Activated T-cell treated with anti-CD3 and anti-CD28 coated beads for 48 hours (primary cell): Measurements from ENCODE around the gene LRRC47.

Experiments used
- DNase-seq: peaks from one replicate; pipeline ENCODE4 v3.0.0-alpha.2; 2020; ENCODE audit warnings: low read depth

The LRRC47 gene

GRCh38 chr1:3796215-3797061, at the start of gene LRRC47:
Gene LRRC47 (minus strand): TSS chr1:3796498. CDS start chr1:3796476, 22 bp downstream.
- DNase-seq, result peak; percentile 93

GRCh38 chr1:3842912-3843311, 46.6 kb upstream of the LRRC47 start:
- no peak for DNase-seq

DNA sequence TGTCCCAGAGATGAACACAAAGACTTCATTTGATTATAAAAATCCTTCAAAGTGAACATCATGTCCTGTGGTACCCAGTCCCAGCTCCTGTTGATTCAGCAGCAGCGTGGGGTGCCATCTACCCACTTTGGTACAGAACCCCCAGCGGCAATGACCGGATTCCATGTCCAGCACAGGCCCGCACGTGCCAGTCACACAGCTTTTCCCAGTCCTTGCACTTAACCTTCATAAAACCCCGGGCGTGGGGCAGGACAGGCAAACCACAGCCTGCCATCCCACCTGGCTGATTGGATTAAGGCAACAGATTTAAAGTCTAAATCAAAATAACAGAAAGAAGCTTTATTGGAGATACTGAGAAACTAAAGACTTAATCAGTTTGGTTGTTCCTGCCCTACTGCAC, 45.2 kb upstream of the LRRC47 start:
- DNase-seq, result no peak

DNA sequence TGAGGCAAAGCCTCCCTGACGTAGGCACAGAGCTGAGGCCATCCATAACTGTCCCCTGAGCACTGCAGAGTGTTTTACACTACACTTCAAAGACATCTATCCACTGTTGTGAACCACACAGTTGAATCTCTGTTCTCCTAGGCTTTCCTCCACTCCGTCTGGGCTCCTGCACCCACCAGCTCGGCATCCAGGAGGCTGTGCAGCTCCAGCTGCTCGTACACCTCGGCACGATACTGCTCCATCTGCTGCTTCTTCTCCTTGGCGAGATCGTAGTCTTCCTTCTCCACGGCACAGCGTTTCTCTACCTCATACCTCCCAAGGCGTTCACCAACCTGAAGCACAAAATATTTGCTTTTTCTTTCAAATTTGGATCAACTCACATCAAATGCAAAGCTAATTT, 42.5 kb upstream of the LRRC47 start:
- DNase-seq, result no peak

DNA sequence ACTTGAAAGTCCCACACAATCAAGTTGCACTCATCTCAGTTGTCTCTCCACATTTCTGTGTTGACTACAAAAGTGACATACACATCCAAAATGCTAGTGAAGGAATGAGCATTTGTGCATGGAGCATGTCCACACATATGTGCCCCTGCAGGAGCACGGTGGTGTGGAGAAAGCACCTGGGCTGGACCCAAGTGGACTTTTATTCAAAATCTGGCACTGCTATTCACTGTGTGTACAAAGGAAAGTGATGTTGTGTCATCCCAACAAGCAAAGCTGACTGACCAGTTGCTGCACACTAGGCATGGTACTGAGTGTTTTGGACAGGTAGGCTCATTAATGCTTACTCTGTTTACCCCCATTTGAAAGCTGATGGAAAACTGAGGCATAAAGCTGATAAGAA, 41.4 kb upstream of the LRRC47 start:
- DNase-seq, result no peak

- DNase-seq, result no peak
Measured at GRCh38 chr1:3837200-3837599, 40.9 kb upstream of the LRRC47 start.

DNA sequence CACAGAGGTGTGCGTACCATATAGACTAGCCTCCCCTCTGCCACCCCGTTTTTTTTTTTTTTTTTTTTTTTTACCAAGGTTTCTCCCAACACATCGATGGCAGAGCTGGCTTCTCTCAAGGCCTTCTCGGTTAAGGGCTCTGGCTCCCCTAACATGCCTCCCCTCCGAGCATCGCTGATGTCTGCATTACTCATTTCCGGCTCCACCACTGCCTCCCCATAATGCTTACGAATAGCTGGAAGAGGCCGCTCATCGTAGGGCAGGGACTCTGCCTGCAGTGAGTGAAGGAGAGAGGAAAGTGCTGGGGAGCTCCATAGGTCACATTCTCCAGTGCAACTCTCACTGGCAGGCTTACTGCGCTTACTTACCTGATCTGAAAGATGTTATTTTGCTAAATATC, 40.1 kb upstream of the LRRC47 start:
- DNase-seq, result no peak

DNA sequence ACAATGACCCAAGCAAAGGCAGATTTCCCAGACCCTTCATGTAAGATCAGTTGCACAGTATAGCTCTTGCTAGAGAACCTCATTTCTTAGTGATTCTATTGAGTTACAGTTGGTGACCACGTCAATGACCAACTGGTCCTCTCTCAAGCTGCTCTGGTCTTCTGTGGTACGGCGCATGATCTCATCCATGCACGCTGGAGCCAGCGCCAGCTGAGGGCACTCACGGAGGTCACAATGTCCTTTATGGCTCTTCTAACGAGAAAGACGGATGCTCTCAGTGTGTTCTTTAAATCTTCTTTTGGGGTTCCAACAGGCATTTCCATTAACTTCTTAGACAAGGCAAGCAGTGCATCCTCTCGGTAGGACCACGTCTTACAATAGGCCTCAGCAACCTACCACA, 38.4 kb upstream of the LRRC47 start:
- no peak for DNase-seq

GRCh38 chr1:3831689-3832088, 35.4 kb upstream of the LRRC47 start:
- no peak for DNase-seq

DNA sequence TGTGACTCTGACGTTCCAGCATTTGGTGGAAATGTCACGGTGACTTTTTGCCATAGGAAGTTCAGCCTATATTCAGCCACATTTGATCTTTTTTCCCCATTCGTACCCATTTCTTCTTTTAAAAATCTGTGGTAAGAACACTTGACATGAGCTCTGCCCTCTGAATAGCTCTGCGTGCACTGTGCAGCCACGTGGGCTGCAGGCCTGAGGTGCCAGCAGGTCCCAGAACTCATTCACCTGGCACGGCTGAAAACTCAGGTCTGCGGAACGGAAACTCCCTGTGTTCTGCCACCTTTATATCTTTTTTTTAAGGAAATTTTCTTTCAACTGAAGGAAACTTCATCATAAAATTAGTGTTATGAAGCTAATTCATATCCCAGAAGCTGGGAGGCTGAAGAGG, 32.1 kb upstream of the LRRC47 start:
- no peak for DNase-seq

DNA sequence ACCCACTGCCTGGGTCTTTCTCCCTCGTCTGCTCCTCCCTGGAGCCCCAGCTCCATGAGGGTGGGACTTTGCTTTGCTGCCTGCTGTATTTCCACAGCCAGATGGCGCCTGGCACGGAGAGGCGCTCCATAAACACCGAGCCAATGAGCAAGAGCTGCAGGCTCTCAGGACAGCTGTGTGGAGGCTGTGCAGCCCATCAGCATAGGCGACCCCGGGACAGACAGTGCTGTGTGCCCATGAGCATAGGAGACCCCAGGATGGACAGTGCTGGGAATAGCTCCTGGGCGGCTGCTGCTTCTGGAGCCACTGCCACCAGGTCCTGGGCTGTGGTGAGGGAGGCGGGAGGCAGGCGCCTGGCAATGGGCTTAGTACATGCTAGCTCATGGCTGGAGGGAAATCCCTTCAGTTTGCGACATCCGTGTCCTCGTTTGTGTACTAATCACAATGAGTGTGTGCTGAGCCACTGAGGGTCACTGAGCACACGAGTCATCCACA, 31.6 kb upstream of the LRRC47 start:
- DNase-seq, result no peak

DNA sequence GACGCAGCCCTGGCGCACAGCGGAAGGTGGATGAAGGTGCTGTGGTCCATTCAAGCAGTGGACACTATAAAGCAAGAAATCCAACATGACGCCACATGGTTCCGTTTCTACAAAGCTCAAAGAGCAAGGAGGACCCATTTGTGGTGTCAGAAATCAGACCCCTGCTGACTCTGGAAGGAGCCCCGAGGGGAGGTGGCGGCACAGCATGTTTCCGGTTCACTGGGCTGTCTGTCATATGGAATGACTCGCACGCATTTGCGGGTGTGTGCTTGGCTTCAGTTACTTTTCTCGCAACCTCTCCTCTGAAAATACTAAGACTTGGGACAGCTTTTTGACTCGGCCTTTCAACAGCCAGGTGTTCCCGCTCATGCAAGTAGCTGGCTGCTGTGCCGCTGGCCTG, 29.1 kb upstream of the LRRC47 start:
- DNase-seq, result no peak

DNA sequence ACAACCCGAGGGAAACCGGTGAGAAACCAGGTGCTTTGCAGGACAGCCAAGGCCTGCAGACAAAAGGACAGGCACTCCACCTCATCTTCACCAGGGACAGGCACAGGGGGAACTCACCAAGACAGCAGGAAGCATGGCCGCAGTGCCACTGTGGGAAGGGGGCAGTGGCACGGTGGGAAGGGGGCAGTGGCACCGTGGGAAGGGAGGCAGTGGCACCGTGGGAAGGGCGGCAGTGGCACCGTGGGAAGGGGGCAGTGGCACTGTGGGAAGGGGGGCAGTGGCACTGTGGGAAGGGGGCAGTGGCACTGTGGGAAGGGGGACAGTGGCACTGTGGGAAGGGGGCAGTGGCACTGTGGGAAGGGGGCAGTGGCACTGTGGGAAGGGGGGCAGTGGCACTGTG, 28.4 kb upstream of the LRRC47 start:
- DNase-seq, result no peak

DNA sequence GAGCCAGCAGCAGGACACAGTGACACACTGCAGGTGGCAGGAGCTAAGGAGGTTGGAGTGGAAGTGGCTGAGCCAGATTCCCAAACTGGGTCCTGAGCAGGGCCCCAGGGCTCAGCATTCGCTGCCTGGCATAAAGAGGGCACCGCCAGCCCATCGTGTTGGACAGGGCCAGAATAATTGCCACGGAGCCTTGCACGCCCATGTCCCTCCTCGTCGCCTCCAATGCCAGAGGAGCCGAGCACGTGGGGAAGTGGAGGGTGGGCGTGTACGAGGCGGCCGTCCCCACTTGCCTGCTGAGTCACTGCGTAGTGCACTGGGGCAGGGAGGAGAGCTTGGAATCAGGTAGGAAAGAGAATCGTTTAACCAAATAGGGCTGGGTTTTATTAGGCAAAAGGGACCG, 26.1 kb upstream of the LRRC47 start:
- no peak for DNase-seq

- DNase-seq, result no peak
Measured at GRCh38 chr1:3821908-3822307, 25.6 kb upstream of the LRRC47 start.

- DNase-seq, result no peak
Measured at GRCh38 chr1:3821447-3821846, 25.1 kb upstream of the LRRC47 start.

DNA sequence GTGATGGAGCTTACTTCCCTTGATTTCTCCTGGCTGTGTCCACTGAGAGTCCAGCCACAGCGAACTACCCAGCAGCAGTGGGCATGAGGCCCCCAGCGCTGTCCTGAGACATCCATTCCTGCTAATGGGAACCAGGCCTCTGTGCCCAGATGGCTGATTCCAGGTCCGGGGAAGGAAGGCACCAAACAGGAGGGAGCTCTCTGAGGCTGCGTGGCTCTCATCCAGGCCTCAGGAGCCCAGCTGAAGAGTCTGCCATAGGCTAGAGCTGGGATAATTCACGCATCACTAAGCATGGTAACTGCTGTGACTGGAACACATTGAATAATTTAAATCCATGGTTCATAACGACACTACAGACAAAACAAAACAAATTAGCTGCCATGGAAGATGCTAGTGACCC, 24.7 kb upstream of the LRRC47 start:
- DNase-seq, result no peak

DNA sequence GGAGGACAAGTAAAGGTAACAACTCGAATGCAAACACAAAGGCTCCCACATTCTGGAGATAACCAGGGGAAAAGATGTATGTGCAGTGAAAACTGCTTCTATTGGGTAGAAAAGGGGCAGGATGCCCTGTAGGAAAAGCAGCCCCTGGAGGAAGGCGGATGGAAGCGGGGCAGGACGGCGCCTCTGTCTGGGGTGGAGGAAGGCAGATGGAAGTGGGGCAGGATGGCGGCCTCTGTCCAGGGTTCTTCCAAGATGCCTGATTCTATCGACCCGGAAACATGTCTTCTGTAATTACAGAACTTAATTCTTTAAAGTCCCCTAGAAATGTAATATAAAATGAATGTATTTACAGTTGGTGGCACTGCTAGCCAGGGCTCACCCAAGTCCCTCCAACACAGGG, 24.0 kb upstream of the LRRC47 start:
- DNase-seq, result no peak

DNA sequence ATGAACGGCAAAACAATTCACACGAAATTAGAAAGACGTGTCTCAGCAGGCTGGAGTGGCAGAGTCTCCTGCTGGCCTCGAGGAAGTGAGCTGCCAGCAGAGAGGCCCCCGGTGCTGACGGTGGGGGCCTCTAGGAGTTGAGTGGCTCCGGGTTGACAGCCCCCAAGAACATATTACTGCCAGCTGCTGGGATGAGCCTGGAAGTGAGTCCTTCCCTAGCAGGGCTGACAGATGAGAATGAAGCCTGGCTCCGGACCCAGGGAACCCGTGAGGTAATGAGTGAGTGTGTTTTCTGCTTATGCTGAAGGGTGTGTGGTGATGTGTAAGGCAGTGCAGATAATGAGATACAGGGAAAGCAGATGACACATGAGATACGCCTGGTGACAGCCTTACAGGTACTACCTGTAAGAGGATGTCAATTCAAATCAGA, 23.5 kb upstream of the LRRC47 start:
- no peak for DNase-seq

DNA sequence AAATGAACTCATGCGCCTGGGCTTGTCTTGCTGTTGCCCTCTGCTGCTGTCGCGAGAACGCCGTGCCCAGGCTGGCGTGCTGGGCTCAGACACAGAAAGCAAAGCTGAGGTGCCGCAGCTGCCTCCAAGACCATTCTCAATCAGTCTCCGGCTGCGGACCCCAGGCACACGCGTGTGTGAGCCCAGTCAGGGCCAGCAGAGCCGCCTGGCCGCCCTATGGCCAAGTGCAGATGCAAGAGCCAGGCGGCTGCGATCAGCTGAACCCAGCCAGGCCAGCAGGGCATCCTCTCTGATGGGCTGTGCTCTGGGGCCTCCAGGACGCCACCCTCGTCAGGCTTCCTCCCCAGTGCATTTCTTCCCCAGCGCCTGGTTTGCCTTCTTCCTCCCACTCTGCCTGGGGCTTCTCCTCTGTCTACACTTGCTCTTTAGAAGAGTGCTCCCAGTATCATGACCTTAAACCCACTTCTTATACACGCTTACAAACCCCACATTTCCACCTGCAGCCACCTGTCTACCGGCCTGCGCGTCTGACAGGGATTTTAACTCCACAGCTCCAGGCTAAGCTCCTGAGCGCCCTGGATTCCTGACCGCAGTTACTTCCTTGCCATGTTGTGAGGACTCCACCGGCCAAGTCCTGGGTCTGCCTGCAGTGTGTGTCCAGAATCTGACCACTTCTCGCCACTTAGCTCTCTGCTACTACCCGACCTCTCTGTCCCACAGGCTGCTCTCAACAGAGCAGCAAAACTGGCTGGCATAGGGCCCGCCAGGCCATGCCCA, 21.7 kb upstream of the LRRC47 start:
- DNase-seq, result no peak

- DNase-seq, result no peak
Measured at GRCh38 chr1:3817138-3817740, 20.9 kb upstream of the LRRC47 start.

- no peak for DNase-seq
Measured at GRCh38 chr1:3816331-3817137, 20.2 kb upstream of the LRRC47 start.
